Liver (tissue), 3 donors: ENCODE data around the gene TMEM178B.

Experiments
- EGR1 ChIP-seq, 2 donors: IDR thresholded peaks; 2 replicates each; pipeline ENCODE4 v1.6.1; 2016 to 2018; ENCODE audit warnings: antibody characterized with exemption in 2 of 2, low read depth in 2 of 2
- FOXA1 ChIP-seq: IDR thresholded peaks from 2 replicates; pipeline ENCODE4 v1.6.1; 2016; ENCODE audit warnings: antibody characterized with exemption
- GABPA ChIP-seq, 2 donors: IDR thresholded peaks in 1 of 2; conservative IDR thresholded peaks in 1 of 2; 2 replicates each; pipeline ENCODE4 v1.6.1; 2016; ENCODE audit warnings: antibody characterized with exemption in 2 of 2, mild to moderate bottlenecking in 1 of 2, moderate library complexity in 1 of 2
- JUND ChIP-seq, 2 donors: IDR thresholded peaks; 2 replicates each; pipeline ENCODE4 v1.6.1; 2016; ENCODE audit warnings: antibody characterized with exemption in 2 of 2
- RAD21 ChIP-seq, 2 donors: IDR thresholded peaks; 2 replicates each; pipeline ENCODE4 v1.6.1; 2016; ENCODE audit warnings: antibody characterized with exemption in 2 of 2, mild to moderate bottlenecking in 2 of 2
- RXRA ChIP-seq, 2 donors: IDR thresholded peaks; 2 replicates each; pipeline ENCODE4 v1.6.1; 2017 to 2018; ENCODE audit warnings: antibody characterized with exemption in 2 of 2, mild to moderate bottlenecking in 1 of 2
- SP1 ChIP-seq: IDR thresholded peaks from 2 replicates; pipeline ENCODE4 v1.6.1; 2018; ENCODE audit warnings: antibody characterized with exemption, mild to moderate bottlenecking
- TAF1 ChIP-seq: conservative IDR thresholded peaks from 2 replicates; pipeline ENCODE4 v1.6.1; 2016; ENCODE audit warnings: antibody characterized with exemption, mild to moderate bottlenecking
- YY1 ChIP-seq: IDR thresholded peaks from 2 replicates; pipeline ENCODE4 v1.6.1; 2016; ENCODE audit warnings: antibody characterized with exemption, mild to moderate bottlenecking
- TF ChIP-seq, protein P1 (sequence below): fragments of 150-350 bp; IDR thresholded peaks from 2 replicates; pipeline ENCODE4 v1.5.1; 2017; ENCODE audit warnings: improper control_type of control experiment, low read depth, low read length; ENCODE audit not compliant: missing input control
- TF ChIP-seq, protein P2 (sequence below): IDR thresholded peaks from 2 replicates; pipeline ENCODE4 v1.6.1; 2016; ENCODE audit warnings: antibody characterized with exemption
- TF ChIP-seq, protein P3 (sequence below): IDR thresholded peaks from 2 replicates; pipeline ENCODE4 v1.6.1; 2016; ENCODE audit warnings: antibody characterized with exemption
- TF ChIP-seq, protein P4 (sequence below): IDR thresholded peaks from 2 replicates; pipeline ENCODE4 v1.6.1; 2016; ENCODE audit warnings: antibody characterized with exemption
- TF ChIP-seq, protein P5 (sequence below): IDR thresholded peaks from 2 replicates; pipeline ENCODE4 v1.6.1; 2016; ENCODE audit warnings: antibody characterized with exemption, mild to moderate bottlenecking
- donor health status: healthy.
- donor health status: healthy.

DNA sequence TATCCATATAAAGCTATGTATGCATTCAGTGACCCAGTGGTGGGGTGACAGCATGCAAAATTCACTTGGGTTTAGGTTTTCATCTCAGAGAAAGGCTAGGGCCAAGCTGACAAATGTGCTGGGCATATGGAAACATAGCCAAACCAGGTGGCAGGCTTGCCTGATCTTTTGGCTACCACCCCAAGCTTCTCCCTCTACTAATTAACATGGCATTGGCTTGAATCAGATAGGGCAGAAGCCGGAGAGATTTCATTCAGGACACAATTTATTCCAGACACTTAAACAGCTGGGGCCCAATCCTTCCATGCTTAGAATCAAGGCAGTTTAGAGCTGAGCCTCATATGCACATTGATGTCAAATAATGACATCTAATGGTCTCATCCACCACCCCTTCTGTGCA, 381.9 kb downstream of the TMEM178B start:
- TF ChIP-seq, protein P1, sequence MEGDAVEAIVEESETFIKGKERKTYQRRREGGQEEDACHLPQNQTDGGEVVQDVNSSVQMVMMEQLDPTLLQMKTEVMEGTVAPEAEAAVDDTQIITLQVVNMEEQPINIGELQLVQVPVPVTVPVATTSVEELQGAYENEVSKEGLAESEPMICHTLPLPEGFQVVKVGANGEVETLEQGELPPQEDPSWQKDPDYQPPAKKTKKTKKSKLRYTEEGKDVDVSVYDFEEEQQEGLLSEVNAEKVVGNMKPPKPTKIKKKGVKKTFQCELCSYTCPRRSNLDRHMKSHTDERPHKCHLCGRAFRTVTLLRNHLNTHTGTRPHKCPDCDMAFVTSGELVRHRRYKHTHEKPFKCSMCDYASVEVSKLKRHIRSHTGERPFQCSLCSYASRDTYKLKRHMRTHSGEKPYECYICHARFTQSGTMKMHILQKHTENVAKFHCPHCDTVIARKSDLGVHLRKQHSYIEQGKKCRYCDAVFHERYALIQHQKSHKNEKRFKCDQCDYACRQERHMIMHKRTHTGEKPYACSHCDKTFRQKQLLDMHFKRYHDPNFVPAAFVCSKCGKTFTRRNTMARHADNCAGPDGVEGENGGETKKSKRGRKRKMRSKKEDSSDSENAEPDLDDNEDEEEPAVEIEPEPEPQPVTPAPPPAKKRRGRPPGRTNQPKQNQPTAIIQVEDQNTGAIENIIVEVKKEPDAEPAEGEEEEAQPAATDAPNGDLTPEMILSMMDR: no peak
- TF ChIP-seq, protein P2, sequence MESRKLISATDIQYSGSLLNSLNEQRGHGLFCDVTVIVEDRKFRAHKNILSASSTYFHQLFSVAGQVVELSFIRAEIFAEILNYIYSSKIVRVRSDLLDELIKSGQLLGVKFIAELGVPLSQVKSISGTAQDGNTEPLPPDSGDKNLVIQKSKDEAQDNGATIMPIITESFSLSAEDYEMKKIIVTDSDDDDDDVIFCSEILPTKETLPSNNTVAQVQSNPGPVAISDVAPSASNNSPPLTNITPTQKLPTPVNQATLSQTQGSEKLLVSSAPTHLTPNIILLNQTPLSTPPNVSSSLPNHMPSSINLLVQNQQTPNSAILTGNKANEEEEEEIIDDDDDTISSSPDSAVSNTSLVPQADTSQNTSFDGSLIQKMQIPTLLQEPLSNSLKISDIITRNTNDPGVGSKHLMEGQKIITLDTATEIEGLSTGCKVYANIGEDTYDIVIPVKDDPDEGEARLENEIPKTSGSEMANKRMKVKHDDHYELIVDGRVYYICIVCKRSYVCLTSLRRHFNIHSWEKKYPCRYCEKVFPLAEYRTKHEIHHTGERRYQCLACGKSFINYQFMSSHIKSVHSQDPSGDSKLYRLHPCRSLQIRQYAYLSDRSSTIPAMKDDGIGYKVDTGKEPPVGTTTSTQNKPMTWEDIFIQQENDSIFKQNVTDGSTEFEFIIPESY: no peak
- TF ChIP-seq GABPA (IDR thresholded peaks at IDR 0.05 in 1 of 2, conservative IDR thresholded peaks at IDR 0.05 in 1 of 2): no peak
- TF ChIP-seq, protein P3, sequence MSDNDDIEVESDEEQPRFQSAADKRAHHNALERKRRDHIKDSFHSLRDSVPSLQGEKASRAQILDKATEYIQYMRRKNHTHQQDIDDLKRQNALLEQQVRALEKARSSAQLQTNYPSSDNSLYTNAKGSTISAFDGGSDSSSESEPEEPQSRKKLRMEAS: no peak
- TF ChIP-seq, protein P4, sequence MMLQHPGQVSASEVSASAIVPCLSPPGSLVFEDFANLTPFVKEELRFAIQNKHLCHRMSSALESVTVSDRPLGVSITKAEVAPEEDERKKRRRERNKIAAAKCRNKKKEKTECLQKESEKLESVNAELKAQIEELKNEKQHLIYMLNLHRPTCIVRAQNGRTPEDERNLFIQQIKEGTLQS: no peak
- TF ChIP-seq RXRA (IDR thresholded peaks at IDR 0.05): no peak
- TF ChIP-seq, protein P5, sequence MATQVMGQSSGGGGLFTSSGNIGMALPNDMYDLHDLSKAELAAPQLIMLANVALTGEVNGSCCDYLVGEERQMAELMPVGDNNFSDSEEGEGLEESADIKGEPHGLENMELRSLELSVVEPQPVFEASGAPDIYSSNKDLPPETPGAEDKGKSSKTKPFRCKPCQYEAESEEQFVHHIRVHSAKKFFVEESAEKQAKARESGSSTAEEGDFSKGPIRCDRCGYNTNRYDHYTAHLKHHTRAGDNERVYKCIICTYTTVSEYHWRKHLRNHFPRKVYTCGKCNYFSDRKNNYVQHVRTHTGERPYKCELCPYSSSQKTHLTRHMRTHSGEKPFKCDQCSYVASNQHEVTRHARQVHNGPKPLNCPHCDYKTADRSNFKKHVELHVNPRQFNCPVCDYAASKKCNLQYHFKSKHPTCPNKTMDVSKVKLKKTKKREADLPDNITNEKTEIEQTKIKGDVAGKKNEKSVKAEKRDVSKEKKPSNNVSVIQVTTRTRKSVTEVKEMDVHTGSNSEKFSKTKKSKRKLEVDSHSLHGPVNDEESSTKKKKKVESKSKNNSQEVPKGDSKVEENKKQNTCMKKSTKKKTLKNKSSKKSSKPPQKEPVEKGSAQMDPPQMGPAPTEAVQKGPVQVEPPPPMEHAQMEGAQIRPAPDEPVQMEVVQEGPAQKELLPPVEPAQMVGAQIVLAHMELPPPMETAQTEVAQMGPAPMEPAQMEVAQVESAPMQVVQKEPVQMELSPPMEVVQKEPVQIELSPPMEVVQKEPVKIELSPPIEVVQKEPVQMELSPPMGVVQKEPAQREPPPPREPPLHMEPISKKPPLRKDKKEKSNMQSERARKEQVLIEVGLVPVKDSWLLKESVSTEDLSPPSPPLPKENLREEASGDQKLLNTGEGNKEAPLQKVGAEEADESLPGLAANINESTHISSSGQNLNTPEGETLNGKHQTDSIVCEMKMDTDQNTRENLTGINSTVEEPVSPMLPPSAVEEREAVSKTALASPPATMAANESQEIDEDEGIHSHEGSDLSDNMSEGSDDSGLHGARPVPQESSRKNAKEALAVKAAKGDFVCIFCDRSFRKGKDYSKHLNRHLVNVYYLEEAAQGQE: no peak
- TF ChIP-seq YY1: no peak
- no peak for TF ChIP-seq EGR1 (IDR thresholded peaks at IDR 0.05; ENCODE audit: low read depth in 2 of 2)
- no peak for TF ChIP-seq TAF1
- no peak for TF ChIP-seq JUND (IDR thresholded peaks at IDR 0.05)
- TF ChIP-seq SP1: no peak
- TF ChIP-seq RAD21 (IDR thresholded peaks at IDR 0.05): no peak
- TF ChIP-seq FOXA1: no peak
